Stimulated activated CD8-positive, alpha-beta memory T cell treated with anti-CD3 and anti-CD28 coated beads, Interleukin-4, amount 100 ng/mL, for 24 hours (primary cell): Measurements from ENCODE around the gene HDAC4.
"Not testable (repeated sequence)": the region's sequence is repeated elsewhere in the genome, so short reads cannot be mapped to it uniquely, and the experiment has no call there.

ENCODE experiments used
- DNase-seq: peaks from one replicate; pipeline ENCODE4 v3.0.0-alpha.2; 2020; ENCODE audit warnings: low read depth

Gene HDAC4

DNA sequence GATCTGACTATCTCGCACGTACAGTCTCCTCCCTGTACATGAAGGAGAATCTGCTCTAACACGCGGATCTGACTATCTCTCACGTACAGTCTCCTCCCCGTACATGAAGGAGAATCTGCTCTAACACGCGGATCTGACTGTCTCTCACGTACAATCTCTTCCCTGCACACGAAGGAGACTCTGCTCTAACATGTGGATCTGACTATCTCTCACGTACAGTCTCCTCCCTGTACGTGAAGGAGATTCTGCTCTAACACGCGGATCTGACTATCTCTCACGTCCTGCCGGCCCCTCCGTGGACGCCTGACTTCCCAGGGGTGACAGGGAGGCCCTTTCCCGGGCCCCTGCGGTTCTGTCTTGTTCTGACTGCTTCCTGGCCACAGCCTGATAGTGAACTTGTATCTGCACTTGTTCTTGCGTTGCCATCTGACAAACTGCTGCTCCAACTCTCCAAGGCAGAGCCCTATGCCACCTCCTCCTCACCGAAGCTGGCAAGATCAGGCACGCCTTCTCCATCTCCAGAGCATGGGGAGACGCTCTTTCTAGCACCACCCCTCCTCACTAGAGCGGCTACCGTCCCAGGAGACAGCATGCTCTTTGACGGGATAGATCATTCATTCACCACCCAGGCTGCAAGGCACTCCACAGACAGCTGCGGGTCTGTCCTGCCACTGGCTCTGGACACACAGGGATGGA, 314.3 kb downstream of the HDAC4 start:
- no peak for DNase-seq

- no peak for DNase-seq
Measured at GRCh38 chr2:239085201-239085992, 315.4 kb downstream of the HDAC4 start.

DNA sequence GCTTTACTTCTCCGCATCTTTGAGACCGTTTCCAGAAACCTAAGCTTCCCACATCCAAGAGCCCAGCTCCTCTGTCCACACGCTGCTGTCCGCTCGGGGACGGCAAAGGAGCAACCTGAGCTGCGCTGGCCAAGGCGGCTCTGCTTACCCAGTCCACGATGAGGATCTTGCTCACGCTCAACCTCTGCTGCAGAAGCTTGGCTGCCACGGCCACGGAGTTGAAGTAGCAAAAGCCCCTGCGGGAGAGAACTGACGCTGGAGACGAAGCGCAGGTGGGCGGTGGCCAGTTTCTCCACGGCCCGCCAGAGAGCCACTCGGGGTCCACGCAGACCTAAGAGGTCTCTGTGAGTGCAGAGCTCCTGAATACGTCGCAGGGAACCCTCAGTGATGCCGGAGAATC, 316.8 kb downstream of the HDAC4 start:
- no peak for DNase-seq

DNA sequence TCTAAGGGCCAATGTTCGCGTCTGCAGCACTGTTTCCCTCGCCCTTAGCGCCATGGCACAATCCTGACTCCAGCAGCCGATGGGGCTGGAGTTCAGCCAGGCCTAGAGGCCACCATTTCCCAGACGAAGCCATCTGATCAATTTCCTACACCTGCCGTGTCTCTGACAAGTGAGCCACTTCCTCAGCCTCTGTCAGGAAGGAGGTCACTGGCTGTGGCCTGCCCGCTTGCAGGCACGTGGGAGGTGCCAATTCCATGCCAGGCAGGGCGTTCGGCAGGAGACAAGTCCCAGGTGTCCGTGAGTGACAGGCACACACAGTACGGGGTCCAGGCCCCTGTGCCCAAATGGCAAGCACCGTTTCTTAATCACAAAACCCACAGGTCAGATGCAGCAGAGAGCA, 318.4 kb downstream of the HDAC4 start:
- DNase-seq: no peak

- DNase-seq: no peak
Measured at GRCh38 chr2:239081622-239082021, 319.2 kb downstream of the HDAC4 start.

DNA sequence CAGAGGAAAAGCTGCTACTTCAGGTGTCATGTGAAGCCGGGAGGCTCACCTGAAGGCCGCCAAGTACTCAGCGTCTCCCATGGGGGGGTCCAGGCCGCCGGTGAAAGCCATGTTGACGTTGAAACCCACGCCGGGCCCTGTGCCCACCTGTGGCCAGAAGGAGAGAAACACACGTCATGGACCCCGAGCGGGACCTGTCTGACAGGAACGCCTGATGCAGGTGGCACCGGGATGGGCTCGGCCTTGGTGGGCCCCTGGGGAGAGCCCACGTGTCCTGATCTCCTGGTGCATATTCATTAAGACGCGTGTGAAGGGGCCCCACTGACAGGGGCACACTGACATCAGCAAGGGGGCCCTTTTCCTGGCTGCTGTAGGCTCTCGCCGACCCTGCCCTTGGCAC, 319.8 kb downstream of the HDAC4 start:
- no peak for DNase-seq

- DNase-seq: no peak
Measured at GRCh38 chr2:239079671-239080294, 321.0 kb downstream of the HDAC4 start.

GRCh38 chr2:239078128-239078924, 322.5 kb downstream of the HDAC4 start:
- no peak for DNase-seq

GRCh38 chr2:239077260-239077659, 323.6 kb downstream of the HDAC4 start:
- DNase-seq: no peak

- DNase-seq: no peak
Measured at GRCh38 chr2:239075918-239076758, 324.7 kb downstream of the HDAC4 start.

DNA sequence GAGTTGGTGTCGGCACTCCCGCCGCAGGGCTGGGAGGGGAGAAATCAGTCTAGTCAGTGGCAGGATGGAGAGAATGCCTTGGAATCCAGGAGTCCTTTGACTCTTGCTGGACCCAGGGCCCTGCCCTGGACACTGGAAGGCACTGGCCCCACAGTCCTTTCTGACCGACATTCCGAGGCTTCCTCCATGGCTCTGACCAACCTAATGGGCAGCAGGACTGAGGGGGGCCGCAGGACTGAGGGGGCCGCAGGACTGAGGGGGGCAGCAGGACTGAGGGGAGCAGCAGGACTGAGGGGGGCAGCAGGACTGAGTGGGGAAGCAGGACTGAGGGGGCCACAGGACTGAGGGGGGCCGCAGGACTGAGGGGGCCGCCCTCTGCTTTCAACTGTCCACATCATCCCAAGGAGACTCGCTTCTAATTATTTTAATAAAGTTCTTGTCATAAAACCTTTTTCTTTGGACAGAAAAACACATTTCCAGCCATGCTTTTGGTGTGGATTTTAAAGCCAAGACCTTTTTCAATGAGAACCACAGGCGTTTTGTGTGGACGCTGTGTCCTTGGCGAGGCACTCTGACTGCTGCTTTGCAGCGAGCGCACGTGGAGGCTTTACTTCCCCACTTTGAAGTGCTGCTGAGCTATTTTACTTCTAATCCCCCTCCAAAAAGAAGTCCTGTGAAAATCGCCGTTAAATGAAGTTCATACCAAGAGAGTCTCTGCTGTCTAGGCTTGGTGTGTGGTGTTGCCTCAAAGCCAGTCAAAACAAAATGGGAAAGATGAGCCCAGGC, 326.9 kb downstream of the HDAC4 start:
- DNase-seq: no peak

GRCh38 chr2:239073270-239073669, 327.6 kb downstream of the HDAC4 start:
- no peak for DNase-seq

DNA sequence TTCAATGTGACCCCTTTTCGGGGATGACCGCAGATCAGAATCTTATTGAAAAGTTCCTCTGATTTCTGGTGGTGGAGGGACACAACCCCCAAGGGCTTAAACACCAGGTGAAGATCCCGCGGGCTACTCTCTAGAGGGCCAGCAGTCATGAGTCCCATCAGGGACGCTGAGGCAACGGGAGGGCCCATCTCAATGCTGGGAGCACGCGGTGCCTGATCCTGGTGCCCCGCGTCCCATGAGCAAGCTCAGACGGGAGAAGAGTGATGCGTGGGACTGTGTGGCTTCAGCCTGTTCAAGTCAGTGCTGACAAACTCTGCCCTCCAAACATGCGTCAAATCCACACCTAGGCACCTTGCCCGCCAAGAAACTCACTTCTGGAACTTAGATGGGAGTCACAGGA, 328.0 kb downstream of the HDAC4 start:
- no peak for DNase-seq

GRCh38 chr2:239070466-239070865, 330.4 kb downstream of the HDAC4 start:
- DNase-seq: no peak

GRCh38 chr2:239069362-239070333, 331.2 kb downstream of the HDAC4 start:
- not testable (repeated sequence) for DNase-seq

DNA sequence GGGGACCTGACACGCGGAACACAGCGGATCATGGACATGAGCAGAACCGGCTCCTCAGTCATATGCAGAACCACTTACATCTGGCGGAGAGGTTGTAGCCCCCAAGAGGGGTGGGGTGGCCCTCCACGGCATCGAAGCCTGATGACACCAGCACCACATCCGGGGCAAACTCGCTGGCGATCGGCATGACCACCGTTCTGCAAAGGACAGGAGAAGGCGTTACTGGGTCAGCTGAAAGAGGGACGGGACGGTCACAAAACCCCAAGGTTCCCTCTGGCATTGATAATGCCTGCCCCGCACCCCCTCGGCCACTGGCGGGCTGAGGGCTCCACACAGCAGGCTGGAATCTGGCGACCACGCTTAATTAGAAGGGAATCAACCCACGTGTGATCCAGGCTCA, 332.4 kb downstream of the HDAC4 start:
- no peak for DNase-seq

GRCh38 chr2:239067196-239067865, 333.5 kb downstream of the HDAC4 start:
- no peak for DNase-seq

DNA sequence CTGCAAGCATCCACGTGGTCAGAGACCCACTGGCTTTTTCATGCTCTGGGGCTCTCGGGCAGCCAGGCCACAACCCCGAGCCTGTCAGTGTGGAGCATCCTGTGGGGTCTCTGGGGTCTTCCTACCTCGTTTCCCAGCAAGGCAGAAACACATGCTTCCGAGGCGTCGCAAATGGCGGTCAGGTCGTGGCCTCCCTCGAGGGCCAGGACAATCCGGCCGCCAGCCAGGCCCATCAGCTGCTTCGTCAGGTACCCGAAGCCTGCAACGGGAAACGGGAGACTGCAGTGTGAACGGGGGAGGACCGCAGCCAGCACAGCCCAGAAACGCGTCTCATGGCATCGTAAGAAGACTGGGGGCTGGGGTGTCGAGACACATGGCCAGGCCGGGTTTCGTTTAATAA, 334.2 kb downstream of the HDAC4 start:
- DNase-seq: no peak

- no peak for DNase-seq
Measured at GRCh38 chr2:239065962-239066361, 334.9 kb downstream of the HDAC4 start.
